Suprapubic skin (tissue), 3 donors: Measurements from ENCODE around the gene RNF112.

Experiments
- POLR2A ChIP-seq, 2 donors: fragments of 450-650 bp; IDR thresholded peaks; one replicate each; pipeline ENCODE4 v1.6.1; 2017; ENCODE audit warnings: antibody characterized with exemption in 2 of 2, mild to moderate bottlenecking in 2 of 2, moderate library complexity in 2 of 2
- TF ChIP-seq, protein P1 (sequence below), 2 donors: fragments of 200-600 bp in 1 of 2; fragments of 450-650 bp in 1 of 2; sonication (generic) in 1 of 2; IDR thresholded peaks; one replicate each; pipeline ENCODE4 v1.5.1; 2016 to 2019; ENCODE audit warnings: antibody characterized with exemption in 2 of 2, mild to moderate bottlenecking in 1 of 2, moderate library complexity in 1 of 2

DNA sequence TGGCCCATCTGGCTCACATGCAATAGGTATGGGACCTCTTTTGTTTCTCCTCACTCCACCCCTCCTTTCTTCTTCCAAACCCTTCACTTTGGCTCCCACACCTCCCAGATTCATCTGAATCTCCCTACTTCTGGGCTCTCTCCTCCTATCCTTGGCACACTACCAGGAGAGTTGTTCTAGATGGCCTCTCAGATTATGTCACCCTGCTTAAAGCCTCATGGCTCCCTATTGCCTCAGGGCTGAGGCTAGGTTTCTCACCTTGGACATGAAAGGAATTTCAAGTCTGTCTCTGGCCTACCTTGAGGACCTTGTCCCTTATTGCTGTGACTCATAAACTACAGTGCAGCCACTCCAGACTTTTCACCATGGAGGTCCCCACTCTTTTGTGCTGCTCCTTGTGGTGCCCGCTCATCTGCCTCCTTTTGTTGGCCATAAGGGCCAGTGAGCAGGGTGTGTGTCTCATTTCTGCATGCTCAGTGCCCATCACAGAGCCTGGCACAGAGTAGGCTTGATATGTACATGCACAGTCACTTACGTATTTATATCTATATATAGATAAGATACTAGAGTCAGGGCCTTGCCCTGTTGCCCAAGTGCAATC, 23.0 kb upstream of the RNF112 start:
- TF ChIP-seq, protein P1, sequence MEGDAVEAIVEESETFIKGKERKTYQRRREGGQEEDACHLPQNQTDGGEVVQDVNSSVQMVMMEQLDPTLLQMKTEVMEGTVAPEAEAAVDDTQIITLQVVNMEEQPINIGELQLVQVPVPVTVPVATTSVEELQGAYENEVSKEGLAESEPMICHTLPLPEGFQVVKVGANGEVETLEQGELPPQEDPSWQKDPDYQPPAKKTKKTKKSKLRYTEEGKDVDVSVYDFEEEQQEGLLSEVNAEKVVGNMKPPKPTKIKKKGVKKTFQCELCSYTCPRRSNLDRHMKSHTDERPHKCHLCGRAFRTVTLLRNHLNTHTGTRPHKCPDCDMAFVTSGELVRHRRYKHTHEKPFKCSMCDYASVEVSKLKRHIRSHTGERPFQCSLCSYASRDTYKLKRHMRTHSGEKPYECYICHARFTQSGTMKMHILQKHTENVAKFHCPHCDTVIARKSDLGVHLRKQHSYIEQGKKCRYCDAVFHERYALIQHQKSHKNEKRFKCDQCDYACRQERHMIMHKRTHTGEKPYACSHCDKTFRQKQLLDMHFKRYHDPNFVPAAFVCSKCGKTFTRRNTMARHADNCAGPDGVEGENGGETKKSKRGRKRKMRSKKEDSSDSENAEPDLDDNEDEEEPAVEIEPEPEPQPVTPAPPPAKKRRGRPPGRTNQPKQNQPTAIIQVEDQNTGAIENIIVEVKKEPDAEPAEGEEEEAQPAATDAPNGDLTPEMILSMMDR (IDR thresholded peaks at IDR 0.05), result no peak
- no peak for TF ChIP-seq POLR2A (IDR thresholded peaks at IDR 0.05)
